A673 (cell line): ENCODE data around the gene FSTL1. TPM values are rescaled to one million over a fixed set of nuclear protein-coding genes. Genes with fewer than 3 reads are reported as not detected.

ENCODE experiments used
- BruUV-seq: library from RNA; stranded (reverse); fragments of 400-500 nt; replicated peaks from 2 replicates; lab custom pipeline; 2021; lab: Mats Ljungman, UMichigan
- CTCF ChIA-PET: fragments of 300-600 bp; sonication (Branson Sonifier 250); formaldehyde crosslinking; loops from one replicate; lab custom pipeline; 2022; ENCODE audit warnings: antibody characterized with exemption; lab: Charles Lee
- POLR2A ChIA-PET: fragments of 300-600 bp; sonication (Branson Sonifier 250); formaldehyde crosslinking; loops from one replicate; lab custom pipeline; 2022; ENCODE audit warnings: antibody characterized with exemption; ENCODE audit not compliant: low non-redundant PET; lab: Charles Lee
- DNase-seq: peaks from one replicate; pipeline ENCODE4 v3.0.0-alpha.2; 2015; ENCODE audit warnings: low spot score
- H3K27ac ChIP-seq: fragments of 200-600 bp; sonication (generic); 2 replicates; pipeline ENCODE4 v1.5.1; 2016; ENCODE audit warnings: mixed run types, low read depth, mild to moderate bottlenecking, mixed read lengths, antibody characterized with exemption, low read length; ENCODE audit not compliant: poor library complexity, severe bottlenecking
- H3K27me3 ChIP-seq: fragments of 200-600 bp; sonication (generic); replicated peaks from 2 replicates; pipeline ENCODE4 v1.6.1; 2017; ENCODE audit warnings: mixed run types, low read depth, mild to moderate bottlenecking, mixed read lengths, antibody characterized with exemption, low read length; ENCODE audit not compliant: insufficient read depth, poor library complexity
- H3K36me3 ChIP-seq: fragments of 200-600 bp; sonication (generic); 2 replicates; pipeline ENCODE4 v1.6.1; 2016; ENCODE audit warnings: mixed run types, mild to moderate bottlenecking, mixed read lengths, antibody characterized with exemption, low read length; ENCODE audit not compliant: insufficient read depth, poor library complexity, severe bottlenecking
- H3K4me1 ChIP-seq: fragments of 200-600 bp; sonication (generic); 2 replicates; pipeline ENCODE4 v1.6.1; 2017; ENCODE audit warnings: mixed run types, mild to moderate bottlenecking, mixed read lengths, antibody characterized with exemption, low read length; ENCODE audit not compliant: insufficient read depth, poor library complexity, severe bottlenecking
- H3K4me3 ChIP-seq: fragments of 200-600 bp; sonication (generic); 2 replicates; pipeline ENCODE4 v1.5.1; 2016; ENCODE audit warnings: low read depth, mixed run types, mild to moderate bottlenecking, mixed read lengths, low read length; ENCODE audit not compliant: poor library complexity, severe bottlenecking
- H3K9me3 ChIP-seq: fragments of 200-600 bp; sonication (generic); 2 replicates; pipeline ENCODE4 v1.6.1; 2016; ENCODE audit warnings: mixed run types, low read depth, mild to moderate bottlenecking, mixed read lengths, antibody characterized with exemption, low read length; ENCODE audit not compliant: poor library complexity, severe bottlenecking
- EZH2 ChIP-seq: fragments of 200-600 bp; sonication (generic); IDR thresholded peaks from 2 replicates; pipeline ENCODE4 v1.6.1; 2017; ENCODE audit warnings: borderline replicate concordance, low read depth, mild to moderate bottlenecking, mixed read lengths, antibody characterized with exemption, low read length; ENCODE audit not compliant: poor library complexity, severe bottlenecking
- intact Hi-C: fragments of 100-400 bp; cut with micrococcal nuclease; formaldehyde crosslinking; loops from one replicate; pipeline ENCODE4 v1.10.0; 2022; ENCODE audit not compliant: unreplicated experiment
- total RNA-seq: library from RNA; stranded (reverse); gene quantifications from 2 replicates; pipeline ENCODE4 v1.2.3, GENCODE V29; 2021
- TF ChIP-seq, protein P1 (sequence below): fragments of 300-800, 200-600 bp; sonication (generic); conservative IDR thresholded peaks from 2 replicates; pipeline ENCODE4 v1.5.1; 2017; ENCODE audit warnings: low read depth, mild to moderate bottlenecking, antibody characterized with exemption, low read length, moderate library complexity, mixed read lengths

The FSTL1 gene
- total RNA-seq, 1 experiment from 2014 or later = 122 TPM

DNA sequence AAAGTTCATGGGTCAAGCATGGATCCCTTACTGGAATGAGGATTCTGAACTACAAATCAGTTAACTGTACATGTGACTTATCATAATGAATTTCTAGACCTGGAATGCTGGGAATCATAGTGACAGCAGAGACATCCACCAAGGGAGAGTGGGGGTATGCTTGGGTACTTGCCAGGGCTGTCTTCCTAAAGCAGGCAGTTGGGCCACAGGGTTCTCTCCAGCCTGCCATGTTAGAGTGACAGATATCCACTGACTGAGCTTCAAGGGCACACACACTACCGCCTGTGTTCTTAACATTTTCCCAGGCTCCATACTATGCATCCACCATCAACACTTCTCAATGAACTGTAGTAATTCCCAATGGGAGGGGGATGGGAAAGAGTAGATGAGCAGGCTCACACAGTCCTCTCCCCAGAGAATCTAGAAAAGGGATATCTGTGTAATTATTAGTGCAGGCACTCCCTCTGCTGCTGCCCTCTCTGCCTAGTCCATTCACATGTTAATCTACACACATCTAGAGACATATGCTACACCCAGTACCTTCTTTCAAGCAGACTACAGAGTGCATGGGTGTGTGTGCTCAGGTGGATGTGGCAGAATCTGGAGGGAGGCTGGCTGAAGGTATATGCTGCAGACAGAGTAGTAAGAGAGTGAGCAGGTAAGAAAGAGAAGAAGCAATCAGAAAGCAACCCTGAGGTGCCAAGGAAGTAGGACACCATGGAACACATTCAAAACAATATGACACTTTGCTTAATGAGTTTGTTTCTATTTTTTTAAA is 3.7 kb downstream of the FSTL1 start:
- intact Hi-C loops = no loop called here
- Histone ChIP-seq H3K4me3 (no peak overlapping the region), H3K27ac (no peak overlapping the region), H3K4me1 (peaks cover 35% of the 10 kb centered on the region), H3K27me3 (no peaks in the 10 kb centered on the region), H3K9me3 (no peaks in the 10 kb centered on the region), H3K36me3 (no peaks in the 10 kb centered on the region)
- POLR2A ChIA-PET = no interaction called here
- no peak for DNase-seq
- TF ChIP-seq EZH2 = no peak
- TF ChIP-seq, protein P1, sequence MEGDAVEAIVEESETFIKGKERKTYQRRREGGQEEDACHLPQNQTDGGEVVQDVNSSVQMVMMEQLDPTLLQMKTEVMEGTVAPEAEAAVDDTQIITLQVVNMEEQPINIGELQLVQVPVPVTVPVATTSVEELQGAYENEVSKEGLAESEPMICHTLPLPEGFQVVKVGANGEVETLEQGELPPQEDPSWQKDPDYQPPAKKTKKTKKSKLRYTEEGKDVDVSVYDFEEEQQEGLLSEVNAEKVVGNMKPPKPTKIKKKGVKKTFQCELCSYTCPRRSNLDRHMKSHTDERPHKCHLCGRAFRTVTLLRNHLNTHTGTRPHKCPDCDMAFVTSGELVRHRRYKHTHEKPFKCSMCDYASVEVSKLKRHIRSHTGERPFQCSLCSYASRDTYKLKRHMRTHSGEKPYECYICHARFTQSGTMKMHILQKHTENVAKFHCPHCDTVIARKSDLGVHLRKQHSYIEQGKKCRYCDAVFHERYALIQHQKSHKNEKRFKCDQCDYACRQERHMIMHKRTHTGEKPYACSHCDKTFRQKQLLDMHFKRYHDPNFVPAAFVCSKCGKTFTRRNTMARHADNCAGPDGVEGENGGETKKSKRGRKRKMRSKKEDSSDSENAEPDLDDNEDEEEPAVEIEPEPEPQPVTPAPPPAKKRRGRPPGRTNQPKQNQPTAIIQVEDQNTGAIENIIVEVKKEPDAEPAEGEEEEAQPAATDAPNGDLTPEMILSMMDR = no peak
- BruUV-seq = no TSS peak
- CTCF ChIA-PET = no interaction called here

DNA sequence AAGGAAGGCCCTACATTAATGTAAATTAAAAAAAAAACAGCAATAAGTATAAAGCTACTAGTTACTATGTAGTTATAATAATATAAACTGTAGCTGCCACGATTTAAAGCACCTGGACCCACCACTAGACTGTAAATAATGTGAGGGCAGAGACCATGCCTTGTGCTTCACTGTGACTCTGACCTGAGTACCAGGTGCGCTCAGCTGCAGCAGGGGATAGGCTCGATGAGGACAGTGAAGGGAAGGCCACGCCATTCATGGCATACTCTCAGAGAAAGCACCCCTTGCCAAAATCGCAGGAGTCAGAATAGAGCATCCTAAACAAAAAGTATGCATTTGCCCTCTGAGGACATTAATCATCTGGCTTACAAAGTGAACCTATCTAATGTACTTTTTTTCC is 5.1 kb downstream of the FSTL1 start:
- Histone ChIP-seq H3K4me3 (no peak overlapping the region), H3K27me3 (no peaks in the 10 kb centered on the region), H3K4me1 (peaks cover 35% of the 10 kb centered on the region), H3K27ac (no peak overlapping the region), H3K36me3 (no peaks in the 10 kb centered on the region), H3K9me3 (no peaks in the 10 kb centered on the region)
- DNase-seq = no peak
- intact Hi-C loops = no loop called here
- no TSS peak for BruUV-seq
- ChIA-PET POLR2A (no interaction called here), CTCF (no interaction called here)
- TF ChIP-seq, protein P1 = no peak
- TF ChIP-seq EZH2 = no peak

DNA sequence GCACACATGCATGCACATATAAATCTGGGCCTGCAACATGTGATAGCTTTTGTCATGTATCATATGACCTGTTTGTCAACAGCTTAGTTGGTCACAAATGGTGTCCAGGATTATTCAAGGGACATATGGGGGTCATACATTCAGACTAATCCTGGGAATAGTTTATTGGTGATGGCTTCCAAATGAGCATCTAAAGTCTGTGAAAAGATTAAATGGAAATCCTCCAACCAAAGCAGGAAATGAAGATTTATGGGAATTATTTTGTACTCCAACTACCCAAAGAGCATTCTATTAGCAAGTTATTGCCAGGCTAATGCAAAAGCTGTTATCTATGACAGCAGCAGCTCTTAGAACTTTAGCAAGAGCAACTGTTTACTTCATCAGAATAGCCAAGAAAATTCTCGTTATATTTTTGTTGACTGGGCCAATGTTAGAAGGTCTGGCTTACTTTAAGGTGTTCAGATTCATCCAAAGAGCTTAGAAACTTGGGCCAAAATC is 7.1 kb downstream of the FSTL1 start:
- Histone ChIP-seq H3K36me3 (no peaks in the 10 kb centered on the region), H3K27ac (no peak overlapping the region), H3K4me3 (no peak overlapping the region), H3K4me1 (peaks cover 25% of the 10 kb centered on the region), H3K27me3 (no peaks in the 10 kb centered on the region), H3K9me3 (no peaks in the 10 kb centered on the region)
- CTCF ChIA-PET = interaction anchor here (0.5 to 1.1 kb wide), 3 partner anchors 22 to 26 kb away, joined by 3 to 4 read pairs (median 3); no protein-coding TSS in a partner anchor
- POLR2A ChIA-PET = no interaction called here
- intact Hi-C loops = no loop called here
- peak; percentile 48 for DNase-seq
- BruUV-seq = no TSS peak
- no peak for TF ChIP-seq EZH2
- TF ChIP-seq, protein P1 = no peak
